Adipocyte (in vitro differentiated cells): ENCODE results near the gene NCS1.

Source experiments
- DNase-seq: peaks from one replicate; pipeline ENCODE4 v3.0.0-alpha.2; 2015; ENCODE audit warnings: low read depth
- H3K27me3 ChIP-seq: replicated peaks from 2 replicates; pipeline ENCODE4 v1.7.0; 2013; ENCODE audit warnings: mild to moderate bottlenecking, low read length, moderate library complexity; ENCODE audit not compliant: control insufficient read depth, insufficient read depth
- H3K36me3 ChIP-seq: 2 replicates; pipeline ENCODE4 v1.7.0; 2013; ENCODE audit warnings: low read length, mild to moderate bottlenecking, moderate library complexity; ENCODE audit not compliant: control insufficient read depth, insufficient read depth, severe bottlenecking
- H3K4me1 ChIP-seq: 2 replicates; pipeline ENCODE4 v1.7.0; 2013; ENCODE audit warnings: mild to moderate bottlenecking, low read length, moderate library complexity; ENCODE audit not compliant: control insufficient read depth, insufficient read depth
- H3K4me3 ChIP-seq: 2 replicates; pipeline ENCODE4 v1.7.0; 2013; ENCODE audit warnings: mild to moderate bottlenecking, low read length, moderate library complexity
- H3K9ac ChIP-seq: 2 replicates; pipeline ENCODE4 v1.7.0; 2013; ENCODE audit warnings: mild to moderate bottlenecking, low read length, moderate library complexity
- H3K9me3 ChIP-seq: 2 replicates; pipeline ENCODE4 v1.7.0; 2013; ENCODE audit warnings: mild to moderate bottlenecking, low read length, moderate library complexity; ENCODE audit not compliant: control insufficient read depth

Gene NCS1

DNA sequence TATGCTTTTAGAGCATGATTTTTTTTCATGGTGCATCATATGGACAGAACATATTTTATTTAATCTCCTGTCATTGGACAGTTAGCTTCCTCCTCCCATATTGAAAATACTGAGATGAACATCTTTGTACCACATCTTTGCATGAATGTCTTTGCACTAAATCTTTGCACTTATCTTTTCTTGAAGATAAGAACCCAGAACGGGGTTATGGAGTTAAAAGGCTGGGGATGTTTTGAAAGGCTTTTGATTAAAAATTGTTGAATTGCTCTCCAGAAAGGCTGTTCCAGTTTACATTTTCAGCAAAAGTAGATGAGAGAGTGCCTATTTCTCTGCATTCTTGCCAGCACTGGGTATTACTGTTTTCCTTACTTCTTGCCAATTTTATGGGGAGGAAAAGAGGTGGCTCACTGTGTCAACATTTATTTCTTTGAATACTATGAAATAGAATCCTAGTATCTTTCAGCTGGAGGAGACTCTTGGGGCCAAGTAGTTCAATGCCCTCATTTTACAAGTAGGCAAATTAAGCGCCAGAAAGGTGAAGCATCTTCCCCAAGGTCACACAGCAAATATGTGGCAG, 7.2 kb downstream of the NCS1 start:
- Histone ChIP-seq H3K27me3 (no peaks in the 10 kb centered on the region), H3K9ac (no peak overlapping the region), H3K9me3 (no peaks in the 10 kb centered on the region), H3K4me3 (no peak overlapping the region), H3K36me3 (no peaks in the 10 kb centered on the region), H3K4me1 (peaks cover 10% of the 10 kb centered on the region)
- no peak for DNase-seq

DNA sequence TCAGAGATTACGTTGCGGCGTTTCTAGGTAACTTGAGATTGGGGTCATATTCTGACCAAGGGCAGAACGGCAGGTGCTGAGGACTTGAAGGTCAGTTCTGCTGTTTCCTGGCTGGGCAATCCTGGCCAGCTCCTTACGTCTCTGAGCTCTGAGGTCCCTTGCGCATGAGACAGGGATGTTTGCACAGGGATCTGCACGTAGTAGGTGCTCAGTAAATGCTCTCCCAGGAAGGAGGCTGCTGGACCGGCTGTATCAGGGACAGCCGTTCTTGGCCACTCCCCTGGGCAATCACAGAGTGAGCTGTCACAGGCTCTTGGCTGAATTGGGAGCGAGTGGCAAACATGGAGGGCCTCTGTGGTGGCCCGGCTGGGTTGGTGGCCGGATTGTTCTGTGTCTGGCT, 8.3 kb downstream of the NCS1 start:
- no peaks in the 10 kb centered on the region for H3K9me3 ChIP-seq
- H3K4me3 ChIP-seq, result no peak overlapping the region
- no peak for DNase-seq

DNA sequence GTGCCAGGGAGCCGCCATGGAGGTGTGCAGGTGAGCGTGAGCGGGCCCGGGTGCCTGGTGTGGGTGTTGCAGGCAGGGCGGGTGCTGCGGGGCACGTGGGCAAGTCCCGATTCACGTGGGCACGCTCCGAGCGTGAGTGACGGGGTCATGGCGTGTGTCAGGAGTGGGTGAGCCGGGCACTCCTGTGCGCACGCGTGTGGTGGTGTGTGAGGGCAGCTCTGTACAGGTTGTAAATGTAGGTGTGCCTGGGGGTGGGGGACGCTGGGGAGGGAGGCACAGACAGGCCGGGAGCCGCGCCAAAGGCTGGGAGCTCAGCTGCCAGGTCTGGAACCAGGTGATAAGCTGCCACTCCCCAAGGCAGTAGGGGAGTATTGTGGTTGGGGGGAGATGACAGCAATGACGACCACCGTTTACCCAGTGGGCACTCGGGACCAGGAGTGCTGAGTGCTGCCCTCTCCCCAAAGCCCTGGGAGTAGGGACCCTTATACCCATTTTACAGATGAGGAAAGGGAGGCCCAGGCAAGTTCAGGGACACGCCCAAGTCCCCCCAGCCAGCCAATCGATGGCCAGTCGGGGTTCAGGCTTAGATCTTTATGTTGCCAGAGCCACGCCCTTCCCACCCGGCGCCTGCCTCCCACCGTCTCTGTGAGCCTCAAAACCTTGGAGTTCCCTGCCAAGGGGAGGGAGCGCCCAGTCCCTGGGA, 9.6 kb downstream of the NCS1 start:
- H3K27me3 ChIP-seq, result no peaks in the 10 kb centered on the region
- H3K36me3 ChIP-seq, result no peaks in the 10 kb centered on the region
- no peaks in the 10 kb centered on the region for H3K9me3 ChIP-seq
- no peak for DNase-seq
- H3K4me3 ChIP-seq, result no peak overlapping the region
- H3K9ac ChIP-seq, result no peak overlapping the region
- peaks cover 12% of the 10 kb centered on the region for H3K4me1 ChIP-seq

More for the DNA sequence above, 8.3 kb downstream of the NCS1 start:
- Histone ChIP-seq H3K9ac (no peak overlapping the region), H3K27me3 (no peaks in the 10 kb centered on the region), H3K4me1 (peaks cover 10% of the 10 kb centered on the region), H3K36me3 (no peaks in the 10 kb centered on the region)

DNA sequence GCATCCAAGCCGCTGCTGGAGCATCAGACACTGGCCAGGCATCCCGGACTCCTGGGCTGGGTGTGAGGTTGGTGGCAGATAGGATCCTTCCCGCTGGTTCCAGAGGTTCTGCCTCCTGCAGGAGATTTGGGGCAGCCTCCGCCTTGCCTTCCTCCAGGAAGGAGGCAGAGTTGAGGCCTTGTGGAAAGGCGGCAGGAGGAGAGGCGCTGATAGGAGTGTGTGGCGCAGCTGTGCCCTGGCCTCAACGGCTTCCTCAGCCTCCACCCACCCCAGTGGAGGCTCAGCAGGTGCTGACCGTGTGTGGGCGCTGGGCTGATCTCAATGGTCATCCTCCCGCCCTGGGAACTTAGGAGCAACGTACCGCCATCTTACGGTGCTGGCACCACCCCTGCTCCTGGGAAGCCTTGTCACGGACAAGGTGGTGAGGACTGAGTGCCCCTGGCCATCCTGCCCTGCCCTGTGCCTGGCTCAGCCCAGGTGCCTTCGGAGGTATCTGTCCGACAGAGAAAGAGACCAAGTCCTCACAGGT, 10.2 kb downstream of the NCS1 start:
- H3K4me1 ChIP-seq, result peaks cover 18% of the 10 kb centered on the region
- H3K9ac ChIP-seq, result peak overlapping the region; percentile 78
- no peaks in the 10 kb centered on the region for H3K9me3 ChIP-seq
- H3K4me3 ChIP-seq, result no peak overlapping the region
- no peaks in the 10 kb centered on the region for H3K36me3 ChIP-seq
- no peaks in the 10 kb centered on the region for H3K27me3 ChIP-seq
- DNase-seq, result no peak

DNA sequence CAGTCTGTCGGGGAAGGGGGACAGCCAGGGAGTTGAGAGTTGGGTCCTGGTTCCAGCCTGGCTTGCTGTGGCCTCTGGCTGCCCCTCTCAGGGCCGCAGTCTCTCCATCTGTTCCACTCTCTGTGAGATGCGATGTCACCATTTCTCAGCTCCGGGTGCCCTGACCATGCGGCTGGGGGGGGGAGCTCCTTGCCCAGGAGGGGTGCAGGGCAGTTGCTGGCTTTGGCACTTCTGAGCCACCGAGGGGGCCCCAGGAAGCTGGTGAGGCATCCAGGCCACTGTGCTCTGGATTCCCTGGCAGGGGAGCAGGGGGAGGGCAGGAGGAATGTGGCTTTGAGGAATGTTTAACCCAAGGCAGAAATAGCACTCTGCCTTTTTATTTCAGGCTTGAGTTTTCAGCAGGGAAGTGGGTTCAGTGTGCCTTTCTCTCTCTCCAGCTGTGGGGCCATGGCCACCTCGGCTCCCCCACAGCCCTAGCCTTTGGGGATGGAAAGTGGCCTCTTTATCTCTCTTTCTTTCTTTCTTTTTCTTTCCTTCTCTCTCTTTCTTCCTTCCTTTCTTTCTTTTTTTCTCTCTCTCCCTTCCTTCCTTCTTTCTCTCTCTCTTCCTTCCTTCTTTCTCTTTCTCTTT, 11.0 kb downstream of the NCS1 start:
- DNase-seq, result peak; percentile 88
- Histone ChIP-seq H3K9me3 (no peaks in the 10 kb centered on the region), H3K4me3 (peak overlapping the region; percentile 43), H3K36me3 (no peaks in the 10 kb centered on the region), H3K27me3 (no peaks in the 10 kb centered on the region), H3K9ac (peak overlapping the region; percentile 78), H3K4me1 (peaks cover 21% of the 10 kb centered on the region)

DNA sequence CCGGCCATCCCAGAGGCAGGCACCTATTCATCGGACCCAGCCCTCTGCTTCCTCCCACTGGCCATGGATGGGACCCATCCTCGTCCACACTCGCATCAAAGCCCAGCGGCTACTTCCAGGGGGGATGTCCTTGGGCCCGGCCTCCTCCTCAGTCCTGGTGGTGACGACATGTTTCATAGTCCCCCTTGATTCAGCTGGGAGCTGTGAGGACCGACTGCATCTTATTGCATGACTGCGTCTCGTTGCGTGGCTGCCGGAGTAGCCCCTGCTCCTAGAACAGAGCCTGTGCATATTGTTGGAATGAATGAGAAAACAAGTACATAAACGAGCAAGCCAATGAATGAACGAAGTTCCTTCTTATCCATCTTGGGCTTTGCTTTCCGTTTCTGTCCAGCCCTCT, 12.8 kb downstream of the NCS1 start:
- Histone ChIP-seq H3K9me3 (no peaks in the 10 kb centered on the region), H3K9ac (no peak overlapping the region), H3K27me3 (no peaks in the 10 kb centered on the region), H3K36me3 (no peaks in the 10 kb centered on the region), H3K4me3 (no peak overlapping the region), H3K4me1 (peaks cover 22% of the 10 kb centered on the region)
- no peak for DNase-seq

DNA sequence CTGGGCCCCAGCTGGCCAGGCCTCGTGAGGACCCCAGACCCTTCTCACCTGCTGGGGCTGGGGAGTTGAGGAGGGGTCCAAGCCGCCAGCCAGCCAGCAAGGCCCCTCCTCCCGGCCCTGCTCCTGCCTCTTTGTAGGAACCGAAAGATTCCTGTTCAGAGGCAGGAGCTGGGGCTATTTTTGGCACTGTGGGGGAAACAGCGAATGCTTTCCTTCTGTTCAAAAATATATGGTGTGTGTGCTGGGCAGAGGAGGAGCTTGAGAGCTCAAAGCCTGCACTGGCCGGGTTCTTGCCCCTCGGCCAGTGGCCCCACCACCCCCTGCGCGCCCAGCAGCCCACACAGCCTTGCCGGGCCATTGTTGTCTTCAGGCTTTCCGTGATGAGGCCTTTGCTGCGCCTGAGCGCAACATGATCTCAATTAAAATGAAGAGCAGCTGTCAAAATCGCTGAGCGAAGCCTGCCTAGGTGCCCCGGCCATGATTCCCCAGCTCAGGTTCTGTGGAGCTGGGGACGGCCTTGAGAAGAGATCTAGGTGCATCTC, 13.4 kb downstream of the NCS1 start:
- Histone ChIP-seq H3K9ac (no peak overlapping the region), H3K27me3 (no peaks in the 10 kb centered on the region), H3K9me3 (no peaks in the 10 kb centered on the region), H3K36me3 (no peaks in the 10 kb centered on the region), H3K4me3 (no peak overlapping the region), H3K4me1 (peaks cover 26% of the 10 kb centered on the region)
- peak; percentile 61 for DNase-seq

DNA sequence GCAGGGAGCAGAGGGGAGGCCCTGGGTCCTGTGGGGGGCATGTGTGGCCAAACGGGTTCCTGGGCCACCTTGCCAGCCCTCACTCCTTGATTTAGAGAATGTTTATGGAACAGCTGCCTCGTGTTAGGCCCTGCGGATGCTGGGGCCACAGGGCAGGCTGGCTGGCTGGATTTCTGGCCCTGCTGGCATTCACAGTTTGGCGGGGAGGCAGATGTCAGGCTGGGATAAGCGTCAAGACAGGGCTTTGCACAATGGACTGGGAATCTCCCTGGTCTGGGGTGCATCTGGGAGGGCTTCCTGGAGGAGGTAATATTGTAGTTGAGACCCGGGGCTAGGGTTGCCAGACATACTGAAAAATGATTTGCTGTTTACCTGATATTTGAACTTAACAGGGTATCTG, 13.8 kb downstream of the NCS1 start:
- Histone ChIP-seq H3K9ac (no peak overlapping the region), H3K9me3 (no peaks in the 10 kb centered on the region), H3K27me3 (no peaks in the 10 kb centered on the region), H3K4me3 (no peak overlapping the region), H3K4me1 (peaks cover 26% of the 10 kb centered on the region), H3K36me3 (no peaks in the 10 kb centered on the region)
- DNase-seq, result peak; percentile 50

DNA sequence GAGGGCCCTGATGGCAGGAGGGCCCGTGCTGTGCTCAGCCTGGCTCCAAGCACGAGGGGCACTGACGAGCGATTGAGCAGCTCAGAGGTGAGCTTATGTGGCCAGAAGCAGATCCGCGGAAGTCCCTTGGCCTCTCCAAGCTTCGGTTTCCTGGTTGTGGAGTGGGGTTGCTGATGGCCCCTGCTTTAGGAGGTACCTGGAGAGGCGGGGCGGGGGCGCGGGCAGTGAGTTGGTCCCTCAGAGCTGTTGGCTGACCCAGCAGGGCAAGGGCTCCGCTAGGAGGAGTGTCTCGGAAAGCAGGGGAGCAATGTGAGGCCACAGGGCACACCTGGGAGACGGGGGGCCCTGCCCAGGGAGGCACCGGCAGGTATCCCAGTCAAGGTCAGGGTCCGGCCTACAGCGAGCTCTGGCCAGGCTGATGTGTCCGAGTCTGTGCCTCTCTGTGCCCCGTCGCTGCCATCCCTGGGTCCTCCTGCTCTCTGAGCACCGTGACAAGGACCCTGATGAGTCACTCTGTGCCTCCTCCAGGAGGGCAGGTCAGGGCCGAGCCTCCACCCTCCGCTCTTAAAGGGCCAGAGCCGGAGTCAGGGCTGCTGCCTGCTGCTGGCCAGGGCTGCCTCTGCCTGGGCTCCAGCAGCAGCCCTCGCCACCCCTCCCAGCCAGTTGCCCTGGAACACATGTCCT, 14.8 kb downstream of the NCS1 start:
- DNase-seq, result peak; percentile 70
- no peaks in the 10 kb centered on the region for H3K9me3 ChIP-seq
- H3K4me1 ChIP-seq, result peaks cover 26% of the 10 kb centered on the region
- H3K9ac ChIP-seq, result peak overlapping the region; percentile 56
- H3K27me3 ChIP-seq, result no peaks in the 10 kb centered on the region
- no peaks in the 10 kb centered on the region for H3K36me3 ChIP-seq
- H3K4me3 ChIP-seq, result peak overlapping the region; percentile 53

DNA sequence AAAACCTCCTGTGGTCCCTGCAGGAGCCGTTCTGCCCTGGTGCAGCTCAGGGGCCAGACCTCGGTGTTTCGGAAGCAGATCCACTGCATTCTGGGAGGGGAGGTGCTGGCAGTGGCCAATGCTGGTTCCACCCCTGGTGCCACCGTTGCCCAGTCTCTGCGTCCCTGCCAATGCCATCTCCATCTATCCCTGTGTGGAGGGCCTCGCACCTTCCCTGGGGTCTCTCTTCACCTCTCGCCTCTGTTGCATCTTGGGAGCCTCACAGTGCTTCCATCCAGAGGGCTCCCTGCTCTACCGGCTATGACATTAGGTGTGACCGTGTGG, 15.3 kb downstream of the NCS1 start:
- no peak for DNase-seq
- H3K4me3 ChIP-seq, result peak overlapping the region; percentile 53
- peaks cover 26% of the 10 kb centered on the region for H3K4me1 ChIP-seq
- H3K27me3 ChIP-seq, result no peaks in the 10 kb centered on the region
- H3K9ac ChIP-seq, result peak overlapping the region; percentile 56
- H3K36me3 ChIP-seq, result no peaks in the 10 kb centered on the region
- no peaks in the 10 kb centered on the region for H3K9me3 ChIP-seq

DNA sequence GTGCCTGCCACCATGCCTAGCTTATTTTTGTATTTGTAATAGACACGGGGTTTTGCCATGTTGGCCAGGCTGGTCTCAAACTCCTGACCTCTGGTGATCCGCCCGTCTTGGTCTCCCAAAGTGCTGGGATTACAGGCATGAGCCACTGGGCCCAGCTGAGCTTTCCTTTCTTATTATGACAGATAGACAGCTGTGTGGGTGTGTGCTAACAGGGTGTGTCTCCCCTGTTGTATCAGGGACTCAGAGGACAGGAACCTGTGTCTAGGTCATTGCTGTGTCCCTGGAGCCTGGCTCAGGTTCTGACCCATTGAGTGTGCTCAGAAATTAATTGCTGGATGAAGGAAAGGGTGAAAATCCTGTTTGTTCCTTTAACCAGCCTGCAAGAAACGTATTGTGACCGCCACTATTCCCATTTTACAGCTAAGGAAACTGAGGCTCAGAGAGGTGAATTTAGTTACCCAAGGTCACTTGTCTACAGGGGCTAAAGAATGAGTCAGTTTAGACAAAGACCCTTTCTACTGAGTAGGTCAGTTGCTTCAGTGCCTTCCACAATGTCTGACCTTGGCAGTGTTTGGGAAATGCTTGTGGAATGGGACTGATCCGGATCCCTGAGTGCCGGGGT, 16.8 kb downstream of the NCS1 start:
- DNase-seq, result no peak
- H3K4me3 ChIP-seq, result no peak overlapping the region
- H3K4me1 ChIP-seq, result peaks cover 20% of the 10 kb centered on the region
- H3K27me3 ChIP-seq, result no peaks in the 10 kb centered on the region
- H3K9ac ChIP-seq, result no peak overlapping the region
- H3K9me3 ChIP-seq, result no peaks in the 10 kb centered on the region
- no peaks in the 10 kb centered on the region for H3K36me3 ChIP-seq
